ENCODE data around the gene TIGIT. TPM values are rescaled to one million over a fixed set of nuclear protein-coding genes. Genes with fewer than 3 reads are reported as not detected.

The TIGIT gene
- total RNA-seq, 6 experiments from 2014 or later, result not detected

DNA sequence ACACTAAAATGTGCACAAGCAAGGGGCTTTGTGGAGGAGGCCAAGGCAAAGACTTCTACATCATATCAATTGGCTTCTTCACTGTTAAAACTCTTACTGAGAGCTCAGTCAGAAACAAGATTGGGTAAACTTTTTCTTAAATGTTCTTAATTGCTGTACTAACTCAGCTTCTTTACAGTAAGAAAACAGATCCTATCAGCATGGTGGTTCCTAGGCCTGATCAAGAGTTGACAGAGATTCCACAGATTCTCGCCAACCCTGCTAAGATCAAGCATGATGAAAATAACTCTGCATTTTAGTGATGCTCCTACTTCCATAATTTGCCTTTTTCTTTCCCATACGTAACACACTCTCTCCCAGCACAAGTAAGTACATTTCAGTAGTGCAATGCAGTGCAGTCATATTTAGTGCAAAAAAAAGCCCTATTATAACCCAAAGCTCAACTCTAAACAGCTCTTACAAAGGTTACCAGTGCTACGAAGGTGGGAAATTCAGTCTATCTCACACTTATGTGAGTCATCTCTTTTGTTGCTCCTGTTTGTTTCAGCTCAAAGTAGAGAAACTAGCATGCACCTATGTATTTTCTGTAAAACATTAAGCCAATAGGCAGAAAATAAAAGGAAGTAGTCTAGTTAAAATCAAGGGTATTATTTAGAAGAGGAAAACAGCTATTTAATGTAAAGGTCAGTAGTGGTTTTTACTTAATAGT lies 29.9 kb downstream of the TIGIT start:
- no peak overlapping the region for H3K27ac Mint-ChIP-seq
- peaks cover 16% of the 10 kb centered on the region for H3K4me1 Mint-ChIP-seq (ENCODE audit: low read depth)
- peaks cover 4% of the 10 kb centered on the region; the same call in 1 of the 2 replicates for H3K36me3 Mint-ChIP-seq (ENCODE audit: low read depth)
- no peaks in the 10 kb centered on the region for H3K9me3 Mint-ChIP-seq
- DNase-seq, result no peak
- TF ChIP-seq, protein P1, sequence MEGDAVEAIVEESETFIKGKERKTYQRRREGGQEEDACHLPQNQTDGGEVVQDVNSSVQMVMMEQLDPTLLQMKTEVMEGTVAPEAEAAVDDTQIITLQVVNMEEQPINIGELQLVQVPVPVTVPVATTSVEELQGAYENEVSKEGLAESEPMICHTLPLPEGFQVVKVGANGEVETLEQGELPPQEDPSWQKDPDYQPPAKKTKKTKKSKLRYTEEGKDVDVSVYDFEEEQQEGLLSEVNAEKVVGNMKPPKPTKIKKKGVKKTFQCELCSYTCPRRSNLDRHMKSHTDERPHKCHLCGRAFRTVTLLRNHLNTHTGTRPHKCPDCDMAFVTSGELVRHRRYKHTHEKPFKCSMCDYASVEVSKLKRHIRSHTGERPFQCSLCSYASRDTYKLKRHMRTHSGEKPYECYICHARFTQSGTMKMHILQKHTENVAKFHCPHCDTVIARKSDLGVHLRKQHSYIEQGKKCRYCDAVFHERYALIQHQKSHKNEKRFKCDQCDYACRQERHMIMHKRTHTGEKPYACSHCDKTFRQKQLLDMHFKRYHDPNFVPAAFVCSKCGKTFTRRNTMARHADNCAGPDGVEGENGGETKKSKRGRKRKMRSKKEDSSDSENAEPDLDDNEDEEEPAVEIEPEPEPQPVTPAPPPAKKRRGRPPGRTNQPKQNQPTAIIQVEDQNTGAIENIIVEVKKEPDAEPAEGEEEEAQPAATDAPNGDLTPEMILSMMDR (IDR thresholded peaks at IDR 0.05), result no peak
- no peaks in the 10 kb centered on the region for H3K27me3 Mint-ChIP-seq (ENCODE audit: insufficient read depth)
- no peak overlapping the region for H3K4me3 Mint-ChIP-seq

GRCh38 chr3:114327665-114328064 lies 33.8 kb downstream of the TIGIT start:
- Mint-ChIP-seq H3K36me3 (ENCODE audit: low read depth) (peaks cover 21% of the 10 kb centered on the region), H3K27ac (no peak overlapping the region), H3K4me3 (no peak overlapping the region), H3K9me3 (no peaks in the 10 kb centered on the region), H3K4me1 (ENCODE audit: low read depth) (no peaks in the 10 kb centered on the region), H3K27me3 (ENCODE audit: insufficient read depth) (no peaks in the 10 kb centered on the region)
- TF ChIP-seq, protein P1 (IDR thresholded peaks at IDR 0.05), result no peak
- no peak for DNase-seq

- Mint-ChIP-seq H3K27me3 (ENCODE audit: insufficient read depth) (no peaks in the 10 kb centered on the region), H3K4me1 (ENCODE audit: low read depth) (no peaks in the 10 kb centered on the region), H3K27ac (no peak overlapping the region), H3K9me3 (no peaks in the 10 kb centered on the region), H3K4me3 (no peak overlapping the region), H3K36me3 (ENCODE audit: low read depth) (peaks cover 22% of the 10 kb centered on the region)
- TF ChIP-seq, protein P1 (IDR thresholded peaks at IDR 0.05), result no peak
- DNase-seq, result no peak
Observed at GRCh38 chr3:114328345-114328744, 34.5 kb downstream of the TIGIT start.

DNA sequence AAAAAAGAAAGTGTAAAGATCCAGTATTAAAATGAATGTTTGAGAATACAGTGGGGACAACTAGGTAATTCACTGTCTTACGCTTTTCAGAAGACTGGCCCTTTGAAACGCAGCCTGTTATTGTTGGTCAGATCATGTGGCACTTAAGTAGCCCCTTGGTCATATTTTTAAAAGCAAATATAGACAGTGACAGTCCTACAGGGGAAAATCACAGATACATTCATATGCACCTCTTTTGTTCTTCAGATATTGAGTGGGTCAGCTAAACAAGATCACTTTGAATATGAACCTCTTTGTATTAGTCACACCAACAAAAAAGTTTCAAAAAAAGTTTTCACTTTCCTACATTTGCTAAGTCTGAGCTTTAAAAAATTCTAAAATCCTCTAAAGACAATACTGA lies 36.0 kb downstream of the TIGIT start:
- DNase-seq, result no peak
- H3K36me3 Mint-ChIP-seq (ENCODE audit: low read depth), result peaks cover 18% of the 10 kb centered on the region
- H3K27me3 Mint-ChIP-seq (ENCODE audit: insufficient read depth), result no peaks in the 10 kb centered on the region
- H3K9me3 Mint-ChIP-seq, result no peaks in the 10 kb centered on the region
- H3K4me3 Mint-ChIP-seq, result no peak overlapping the region
- no peaks in the 10 kb centered on the region for H3K4me1 Mint-ChIP-seq (ENCODE audit: low read depth)
- TF ChIP-seq, protein P1 (IDR thresholded peaks at IDR 0.05), result no peak
- H3K27ac Mint-ChIP-seq, result no peak overlapping the region

DNA sequence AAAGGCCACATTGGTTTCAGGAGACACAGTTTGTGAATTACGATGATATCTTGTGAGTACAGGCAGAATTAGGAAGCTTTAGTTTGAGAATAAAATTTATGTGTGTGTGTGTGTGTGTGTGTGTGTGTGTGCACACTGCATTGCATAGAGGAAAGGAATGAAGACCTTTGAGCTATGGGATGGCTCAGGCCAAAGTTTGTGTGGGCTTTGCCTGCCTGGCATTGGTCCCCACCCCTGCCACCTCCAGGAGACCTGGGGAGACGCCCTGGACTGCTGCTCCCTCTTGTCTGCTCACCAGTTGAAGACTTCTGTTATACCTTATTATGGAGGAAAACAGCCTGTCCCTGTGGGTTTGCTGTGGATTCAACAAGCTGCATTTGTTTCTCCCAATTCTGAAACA lies 37.2 kb downstream of the TIGIT start:
- Mint-ChIP-seq H3K27ac (no peak overlapping the region), H3K4me1 (ENCODE audit: low read depth) (no peaks in the 10 kb centered on the region), H3K36me3 (ENCODE audit: low read depth) (peaks cover 18% of the 10 kb centered on the region), H3K9me3 (no peaks in the 10 kb centered on the region), H3K4me3 (no peak overlapping the region), H3K27me3 (ENCODE audit: insufficient read depth) (no peaks in the 10 kb centered on the region)
- TF ChIP-seq, protein P1 (IDR thresholded peaks at IDR 0.05), result no peak
- DNase-seq, result no peak

Measured in HFFc6 (cell line).